Measurements from ENCODE around the gene MLC1.

MLC1 gene

GRCh38 chr22:50019316-50019715 lies 65.9 kb downstream of the MLC1 start:
- no peak for ATAC-seq

GRCh38 chr22:50018608-50019285 lies 66.5 kb downstream of the MLC1 start:
- ATAC-seq: no peak

More at GRCh38 chr22:50019316-50019715, 65.9 kb downstream of the MLC1 start:
- TF ChIP-seq SNAI2 (CRISPR knock-in tag; IDR thresholded peaks at IDR 0.05): no peak
- no peak for TF ChIP-seq OSR1 (CRISPR knock-in tag; IDR thresholded peaks at IDR 0.05)
- TF ChIP-seq PPARA (CRISPR knock-in tag; IDR thresholded peaks at IDR 0.05; ENCODE audit: borderline replicate concordance): no peak
- no peak for TF ChIP-seq GLIS3 (CRISPR knock-in tag; IDR thresholded peaks at IDR 0.05)
- TF ChIP-seq TOX (CRISPR knock-in tag; IDR thresholded peaks at IDR 0.05; ENCODE audit: borderline replicate concordance): no peak
- no peak for TF ChIP-seq TSHZ2 (CRISPR knock-in tag; IDR thresholded peaks at IDR 0.05)

More at GRCh38 chr22:50018608-50019285, 66.5 kb downstream of the MLC1 start:
- no peak for TF ChIP-seq BACH2 (CRISPR knock-in tag; IDR thresholded peaks at IDR 0.05; ENCODE audit: borderline replicate concordance)
- TF ChIP-seq RARB (CRISPR knock-in tag; IDR thresholded peaks at IDR 0.05): no peak
- TF ChIP-seq ZNF565 (CRISPR knock-in tag; conservative IDR thresholded peaks at IDR 0.05; ENCODE audit: low read depth): no peak
- TF ChIP-seq PPARA (CRISPR knock-in tag; IDR thresholded peaks at IDR 0.05; ENCODE audit: borderline replicate concordance): no peak
- TF ChIP-seq TSHZ2 (CRISPR knock-in tag; IDR thresholded peaks at IDR 0.05): no peak
- no peak for TF ChIP-seq ZFP3 (CRISPR knock-in tag; IDR thresholded peaks at IDR 0.05)
- TF ChIP-seq POU6F1 (CRISPR knock-in tag; IDR thresholded peaks at IDR 0.05; ENCODE audit: borderline replicate concordance, low read depth): no peak
- no peak for TF ChIP-seq PATZ1 (CRISPR knock-in tag; IDR thresholded peaks at IDR 0.05; ENCODE audit: borderline replicate concordance)
- no peak for TF ChIP-seq ARNTL (CRISPR knock-in tag; IDR thresholded peaks at IDR 0.05; ENCODE audit: borderline replicate concordance, low read depth)
- TF ChIP-seq SNAI2 (CRISPR knock-in tag; IDR thresholded peaks at IDR 0.05): no peak
- no peak for TF ChIP-seq CSDC2 (CRISPR knock-in tag; IDR thresholded peaks at IDR 0.05)
- no peak for TF ChIP-seq ZFP30 (CRISPR knock-in tag; IDR thresholded peaks at IDR 0.05)

All from SK-N-SH treated with all-trans-retinoic acid at 6 μM for 48 hours (cell line).